GM21529 (cell line): ENCODE data around the gene CNNM2.
A peak's percentile ranks its signal among the peaks of the same experiment; 100 is the strongest.

Experiments used
- ATAC-seq: cut with Tn5 transposase; IDR thresholded peaks from one replicate; pipeline ENCODE4 v1.9.1; 2021; ENCODE audit not compliant: unreplicated experiment

The CNNM2 gene

DNA sequence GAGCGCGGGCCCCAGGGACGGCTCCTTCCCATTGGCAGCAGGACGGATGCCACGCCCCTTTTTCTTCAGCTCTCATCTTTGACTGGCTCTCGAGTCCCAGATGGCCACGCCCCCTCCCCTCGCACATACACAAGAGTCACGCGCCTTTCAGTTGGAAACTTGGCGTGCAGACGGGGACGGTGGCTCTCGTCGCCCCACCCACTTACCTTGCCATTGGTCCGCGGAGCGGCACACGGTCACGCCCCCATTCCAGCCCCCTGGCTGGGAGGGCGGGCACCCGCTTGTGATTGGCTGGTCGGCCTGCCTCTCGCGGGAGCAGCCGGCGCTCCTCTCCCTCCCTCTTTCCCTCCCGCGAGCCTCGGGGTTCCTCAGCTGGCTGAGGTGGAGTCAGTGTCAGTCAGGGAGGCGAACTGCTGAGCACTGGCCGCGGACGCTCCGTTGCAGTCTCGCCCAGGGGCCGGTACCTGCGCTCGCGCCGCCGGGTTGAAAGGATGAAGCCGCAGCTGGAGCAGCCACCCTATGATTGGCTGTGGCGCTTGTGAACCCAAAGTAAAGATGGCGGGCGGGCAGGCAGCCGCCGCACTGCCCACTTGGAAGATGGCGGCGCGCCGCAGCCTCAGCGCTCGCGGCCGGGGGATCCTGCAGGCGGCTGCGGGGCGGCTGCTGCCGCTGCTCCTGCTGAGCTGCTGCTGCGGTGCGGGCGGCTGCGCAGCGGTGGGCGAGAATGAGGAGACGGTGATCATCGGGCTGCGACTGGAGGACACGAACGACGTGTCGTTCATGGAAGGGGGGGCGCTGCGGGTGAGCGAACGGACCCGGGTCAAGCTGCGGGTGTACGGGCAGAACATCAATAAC, at the start of gene CNNM2:
CNNM2 (plus strand) TSS at position 333 of the 855 bp plus-strand sequence; CDS start at position 520, 187 bp downstream.
- ATAC-seq = peak; percentile 90

GRCh38 chr10:102868911-102869257, 49.2 kb upstream of the CNNM2 start:
- no peak for ATAC-seq

GRCh38 chr10:102869258-102870198, 48.6 kb upstream of the CNNM2 start, which contains the start of gene AS3MT:
AS3MT (plus strand) TSS chr10:102869470; CDS start chr10:102869593, 123 bp downstream.
- ATAC-seq = peak; percentile 45

DNA sequence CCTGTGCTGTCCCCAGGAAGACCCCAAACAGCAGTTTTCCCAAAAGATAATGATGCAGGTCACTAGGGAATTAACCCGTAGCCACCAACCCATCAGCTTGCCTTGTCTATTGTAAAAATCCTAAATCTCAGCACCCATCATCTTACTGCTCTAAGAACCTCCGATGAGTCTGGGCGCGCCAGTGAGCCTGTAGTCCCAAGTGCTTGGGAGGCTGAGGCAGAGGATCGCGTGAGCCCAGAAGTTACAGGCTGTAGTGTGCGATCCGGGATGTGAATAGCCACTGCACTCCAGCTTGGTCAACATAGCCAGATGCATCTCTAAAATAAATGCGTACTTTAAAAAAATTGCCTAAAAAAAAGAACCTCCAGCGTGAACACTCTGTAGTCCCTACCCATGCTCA, 47.9 kb upstream of the CNNM2 start:
- no peak for ATAC-seq

DNA sequence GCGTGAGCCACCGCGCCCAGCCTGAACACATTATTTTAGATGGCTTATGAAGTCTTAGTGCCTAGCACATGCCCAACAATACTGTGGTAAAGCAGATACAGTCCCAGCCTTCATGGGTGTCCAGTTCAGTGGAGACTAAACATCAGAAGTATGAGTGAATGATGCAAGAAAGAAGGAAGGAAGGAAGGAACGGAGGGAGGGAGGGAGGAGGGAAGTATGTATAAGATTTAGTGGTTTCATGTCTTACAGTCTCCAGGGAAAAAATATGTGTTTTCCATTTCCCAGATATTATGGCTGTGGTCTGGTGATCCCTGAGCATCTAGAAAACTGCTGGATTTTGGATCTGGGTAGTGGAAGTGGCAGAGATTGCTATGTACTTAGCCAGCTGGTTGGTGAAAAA, 45.9 kb upstream of the CNNM2 start:
- no peak for ATAC-seq

DNA sequence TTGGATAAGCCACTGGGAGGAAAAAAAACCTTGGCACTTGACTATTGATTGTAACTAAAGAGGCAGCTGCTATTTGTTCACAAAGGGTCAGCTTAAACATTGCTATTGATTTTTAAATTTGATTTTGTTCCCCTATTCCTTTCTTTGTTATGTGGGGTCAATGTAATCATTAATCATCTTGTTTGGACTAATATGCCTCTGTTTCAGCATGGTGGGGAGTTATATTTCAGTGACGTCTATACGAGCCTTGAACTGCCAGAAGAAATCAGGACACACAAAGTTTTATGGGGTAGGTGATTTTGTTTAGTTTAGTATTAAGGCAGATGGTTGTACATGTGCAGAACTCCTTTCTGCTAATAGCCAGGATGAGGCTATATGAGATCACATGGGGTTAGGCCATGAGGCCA, 41.3 kb upstream of the CNNM2 start:
- no peak for ATAC-seq

DNA sequence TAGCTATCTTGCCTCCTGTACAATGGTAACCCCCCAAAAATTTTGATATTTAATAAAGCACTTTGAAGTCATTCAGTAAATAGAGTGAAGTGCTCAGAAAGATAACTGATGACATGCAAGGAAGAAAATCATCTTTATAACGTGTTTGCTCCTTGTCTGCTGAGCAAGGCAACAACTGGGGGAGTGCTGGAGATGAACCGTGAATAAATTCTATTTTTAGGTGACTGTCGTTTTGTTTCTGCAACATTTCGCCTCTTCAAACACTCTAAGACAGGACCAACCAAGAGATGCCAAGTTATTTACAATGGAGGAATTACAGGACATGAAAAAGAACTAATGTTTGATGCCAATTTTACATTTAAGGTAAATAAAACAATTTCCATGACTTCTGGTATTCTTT, 39.5 kb upstream of the CNNM2 start:
- ATAC-seq = no peak

- no peak for ATAC-seq
Observed at GRCh38 chr10:102880256-102880655, 37.8 kb upstream of the CNNM2 start.

DNA sequence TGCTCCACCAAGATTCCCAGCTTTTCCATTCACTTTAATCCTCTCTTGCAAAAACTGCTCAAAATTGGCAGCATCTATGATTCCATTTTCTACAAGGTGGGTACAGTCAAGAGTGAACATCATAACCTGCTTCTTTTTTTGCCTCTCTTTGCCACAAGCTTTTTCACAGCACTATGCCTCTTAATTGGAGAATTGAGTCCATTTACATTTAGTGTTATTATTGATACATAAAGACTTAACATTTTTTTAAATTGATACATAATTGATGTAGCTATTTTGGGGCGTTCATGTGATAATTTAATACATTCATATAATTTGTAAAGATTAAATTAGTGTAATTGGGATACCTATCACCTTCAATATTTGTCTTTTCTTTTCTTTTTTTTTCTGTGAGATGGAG, 30.0 kb upstream of the CNNM2 start:
- no peak for ATAC-seq

DNA sequence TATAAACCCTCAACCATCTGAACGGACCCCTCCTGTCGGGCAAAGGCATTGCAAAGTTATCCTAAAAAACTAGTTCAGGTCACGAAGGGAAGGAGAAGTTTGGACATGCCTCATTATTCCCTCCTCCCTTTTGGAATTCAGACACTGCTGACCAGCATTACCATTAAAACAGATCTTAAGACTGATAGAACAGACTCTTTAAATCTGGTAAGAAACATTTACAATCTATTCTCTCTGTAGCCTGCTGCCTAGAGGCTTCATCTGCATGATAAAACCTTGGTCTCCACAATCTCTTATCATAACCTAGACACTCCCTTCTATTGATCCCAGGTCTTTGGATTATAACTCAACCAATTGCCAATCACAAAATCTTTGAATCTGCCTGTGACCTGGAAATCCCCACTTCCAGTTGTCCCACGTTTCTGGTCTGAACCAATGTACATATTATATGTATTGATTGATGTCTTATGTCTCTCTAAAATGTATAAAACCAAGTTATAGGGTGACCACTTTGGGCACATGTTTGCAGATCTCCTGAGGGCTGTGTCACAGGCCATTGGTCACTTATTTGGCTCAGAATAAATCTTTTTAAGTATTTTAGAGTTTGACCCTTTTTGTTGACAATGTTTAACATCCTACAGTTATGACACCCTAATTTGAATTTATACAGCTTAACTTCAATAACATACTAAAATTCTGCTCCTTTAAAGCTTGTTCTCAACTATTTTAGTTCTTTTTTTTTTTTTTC, 23.5 kb upstream of the CNNM2 start:
- no peak for ATAC-seq

DNA sequence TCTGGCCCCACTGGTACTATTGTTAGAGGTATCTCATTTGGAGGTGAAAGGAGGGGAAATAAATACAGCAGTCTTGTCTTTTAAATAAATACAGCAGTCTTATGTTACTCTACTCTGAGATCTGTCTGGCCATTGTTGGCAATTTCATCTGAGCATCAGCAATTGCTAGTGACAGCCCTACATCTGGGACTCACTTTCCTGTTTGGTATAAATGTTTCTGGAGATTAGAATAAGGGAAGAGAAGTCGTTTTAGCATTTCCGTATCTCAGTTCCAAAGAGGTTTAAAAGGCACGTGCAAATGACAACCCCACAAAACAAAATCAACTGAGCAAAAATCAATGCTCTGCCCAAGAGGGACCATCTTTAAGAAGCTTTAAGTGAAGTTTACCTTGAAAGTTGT, 18.1 kb upstream of the CNNM2 start:
- no peak for ATAC-seq

DNA sequence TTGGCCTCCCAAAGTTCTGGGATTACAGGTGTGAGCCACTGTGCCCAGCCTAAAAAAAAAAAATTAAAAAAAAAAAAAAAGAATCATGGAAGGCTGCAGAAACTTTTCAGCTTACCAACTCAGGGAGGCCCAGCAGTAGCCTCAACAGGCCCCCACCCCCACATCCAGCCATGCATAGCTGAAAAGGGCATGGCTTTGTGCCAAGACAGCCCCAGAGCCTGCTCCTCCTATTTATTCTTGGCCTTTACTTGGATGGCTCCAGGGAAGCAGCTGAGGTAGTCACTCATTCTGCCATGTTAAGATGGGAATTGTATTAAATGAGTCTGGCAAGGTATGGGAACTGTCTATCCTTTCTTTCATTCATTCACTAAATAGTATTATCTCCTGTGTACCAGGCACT, 13.7 kb upstream of the CNNM2 start:
- ATAC-seq = no peak

DNA sequence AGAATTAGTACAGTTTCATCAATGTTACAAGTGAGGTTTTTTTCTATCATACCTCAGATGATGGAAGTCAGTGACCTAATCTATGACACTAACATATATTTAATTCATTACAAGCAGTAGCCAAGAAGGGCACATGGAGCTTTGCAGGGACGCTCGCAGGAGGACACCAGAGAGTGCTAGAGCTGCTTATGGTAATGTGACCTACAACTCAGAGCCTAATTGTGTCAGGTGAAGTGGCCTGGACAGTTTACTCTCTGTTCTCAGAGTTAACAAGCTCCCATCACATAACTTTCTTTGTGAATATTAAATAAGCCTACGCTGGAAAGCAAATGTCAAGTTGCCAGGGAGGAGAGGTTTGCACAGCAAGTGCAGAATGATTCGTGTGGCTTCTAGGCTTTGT, 11.6 kb upstream of the CNNM2 start:
- no peak for ATAC-seq

- no peak for ATAC-seq
Observed at GRCh38 chr10:102914781-102915180, 3.3 kb upstream of the CNNM2 start.

- ATAC-seq = no peak
Observed at GRCh38 chr10:102916173-102916572, 1.9 kb upstream of the CNNM2 start.

- ATAC-seq = peak; percentile 40
Observed at GRCh38 chr10:102917314-102917961, 656 bp upstream of the CNNM2 start.

- no peak for ATAC-seq
Observed at GRCh38 chr10:102918817-102919245, 737 bp downstream of the CNNM2 start.

GRCh38 chr10:102919246-102919959, 1.3 kb downstream of the CNNM2 start:
- no peak for ATAC-seq

DNA sequence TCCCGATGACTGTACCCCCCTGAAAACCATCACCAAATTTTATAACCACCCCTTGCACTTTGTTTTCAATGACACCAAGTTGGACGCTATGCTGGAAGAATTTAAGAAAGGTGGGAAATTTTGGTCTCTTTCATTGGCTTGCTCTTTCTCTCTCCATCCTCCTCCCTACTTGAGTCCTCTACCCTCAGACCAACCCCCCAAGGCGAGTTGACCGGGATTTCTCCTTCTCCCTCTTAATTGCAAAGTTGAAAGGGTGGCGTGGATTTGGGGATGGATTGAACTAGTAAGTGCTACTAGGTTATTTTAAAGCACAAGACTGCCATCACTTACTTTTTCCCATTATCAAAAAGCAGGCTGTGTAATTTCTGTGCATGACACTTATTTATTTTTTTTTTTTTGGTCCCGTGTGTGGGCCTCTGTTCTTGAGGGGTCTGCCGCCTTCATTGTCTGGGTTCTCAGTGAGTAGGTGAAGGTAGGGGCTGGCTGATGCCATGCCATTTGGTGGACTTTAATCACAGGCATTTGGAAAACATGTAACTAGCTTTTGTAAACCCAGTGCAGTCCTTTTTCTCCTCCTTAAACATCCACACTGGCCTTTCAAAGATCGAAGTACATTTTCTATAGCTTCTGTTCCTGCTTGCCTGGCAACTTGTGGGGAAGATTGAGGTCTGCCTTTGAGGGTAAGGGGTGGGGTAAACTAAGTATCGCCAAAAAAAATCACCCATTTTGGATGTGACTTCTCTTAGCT, 2.1 kb downstream of the CNNM2 start:
- ATAC-seq = no peak
